Stimulated activated CD4-positive, alpha-beta T cell treated with anti-CD3 and anti-CD28 coated beads, Interleukin-2, amount 100 ng/mL, for 24 hours (primary cell): ENCODE data around the gene DEPDC5.

Experiments
- DNase-seq, 2 donors: peaks; one replicate each; pipeline ENCODE4 v3.0.0-alpha.2; 2020

DEPDC5 gene

DNA sequence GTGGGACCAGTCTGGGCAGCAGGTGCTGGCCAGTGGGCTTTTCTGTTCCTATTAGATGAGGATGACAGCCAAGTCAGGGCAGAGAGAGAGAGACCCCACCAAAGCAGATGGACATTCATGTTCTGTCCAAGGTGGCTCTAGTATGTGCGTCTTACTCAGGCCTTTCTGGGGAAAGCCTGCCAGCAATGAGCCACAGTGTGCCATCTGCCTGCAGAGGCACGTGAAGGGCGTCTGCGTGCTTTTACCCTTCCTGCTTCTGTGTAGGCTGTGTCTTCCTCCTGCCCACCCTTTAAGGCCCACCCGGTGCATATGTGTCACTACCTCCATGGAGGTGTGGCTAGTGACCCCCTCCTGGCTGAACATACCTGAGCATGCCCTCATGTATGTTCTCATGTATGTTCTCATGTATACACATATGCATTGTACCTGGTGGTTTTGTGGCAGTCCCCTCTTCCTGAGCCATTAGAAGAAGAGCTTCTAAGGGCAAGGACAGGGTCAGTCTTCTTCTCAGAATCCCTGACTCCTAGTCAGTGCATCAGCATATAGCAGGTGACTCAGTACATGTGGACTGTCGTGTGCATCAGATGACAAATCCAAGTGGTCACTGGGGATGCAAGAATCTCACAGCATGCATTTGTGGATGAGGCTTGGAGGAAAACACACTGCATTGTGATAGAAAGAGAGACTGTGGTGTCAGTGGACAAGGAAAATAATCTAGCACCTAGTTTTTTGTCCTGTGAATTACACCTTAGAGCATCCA is 100.1 kb downstream of the DEPDC5 start:
- no peak for DNase-seq

DNA sequence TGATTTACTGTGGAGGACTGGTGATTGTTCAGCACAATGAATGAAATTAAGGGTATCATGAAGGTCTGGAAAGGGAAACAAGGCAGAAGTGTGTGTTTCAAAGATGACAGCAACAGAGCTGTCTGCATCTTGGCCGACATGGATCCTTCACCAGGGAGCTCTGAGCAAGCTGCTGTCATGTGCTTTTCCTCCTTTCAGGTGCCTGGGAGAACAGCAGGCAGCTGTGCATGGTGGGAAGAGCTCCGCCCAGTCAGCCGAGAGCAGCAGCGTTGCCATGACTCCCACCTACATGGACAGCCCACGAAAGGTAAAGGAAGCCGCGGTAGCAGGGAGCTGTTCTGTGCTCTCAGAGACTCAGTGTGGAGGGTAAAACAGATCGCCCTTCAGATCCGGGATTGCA is 103.4 kb downstream of the DEPDC5 start:
- no peak for DNase-seq

DNA sequence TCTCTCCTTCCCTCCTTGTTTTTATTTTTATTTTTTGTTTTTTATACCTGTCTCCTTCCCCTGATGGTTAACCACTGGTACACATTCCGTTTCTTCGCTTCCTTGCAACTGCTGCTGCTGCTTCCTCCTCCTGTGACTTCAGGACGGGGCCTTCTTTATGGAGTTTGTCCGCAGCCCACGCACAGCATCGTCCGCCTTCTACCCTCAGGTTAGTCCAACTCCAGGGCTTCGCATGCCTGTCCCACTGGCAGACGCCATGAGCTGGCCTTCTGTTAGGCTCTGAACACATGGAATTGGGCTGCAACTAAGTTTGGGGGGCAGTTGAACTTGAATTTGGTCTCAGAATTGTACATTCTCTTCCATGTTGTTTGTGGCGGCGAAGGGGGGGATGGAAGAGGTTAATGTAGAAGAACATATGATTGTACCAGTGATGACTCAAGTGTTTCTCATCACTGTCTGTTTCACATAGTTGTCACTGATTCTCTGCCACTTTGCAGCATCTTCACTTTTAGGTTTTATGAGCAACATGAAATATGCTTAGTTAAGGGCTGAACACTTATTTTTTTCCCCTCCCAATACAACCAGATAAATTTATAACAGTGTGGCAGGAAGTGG is 107.5 kb downstream of the DEPDC5 start:
- peak; percentile 18 to 25 for DNase-seq

DNA sequence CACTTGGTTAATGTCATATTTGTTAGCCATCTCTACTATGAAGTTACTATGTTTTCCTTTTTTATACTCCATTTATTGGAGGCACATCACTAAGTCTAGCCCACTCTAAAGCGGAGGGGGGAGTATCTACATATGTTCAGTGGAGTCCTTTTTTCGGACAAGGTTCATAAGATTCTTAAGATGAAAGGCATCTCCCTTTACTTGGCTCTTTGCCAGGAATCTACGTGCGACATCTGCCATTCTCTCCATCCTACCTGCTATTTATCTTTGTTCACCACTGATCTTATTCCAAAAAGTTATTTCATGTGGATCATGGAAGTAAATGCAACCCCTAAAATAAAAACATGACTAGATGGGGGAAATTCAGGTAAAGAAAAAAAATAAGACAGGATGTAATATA is 113.1 kb downstream of the DEPDC5 start:
- no peak for DNase-seq

DNA sequence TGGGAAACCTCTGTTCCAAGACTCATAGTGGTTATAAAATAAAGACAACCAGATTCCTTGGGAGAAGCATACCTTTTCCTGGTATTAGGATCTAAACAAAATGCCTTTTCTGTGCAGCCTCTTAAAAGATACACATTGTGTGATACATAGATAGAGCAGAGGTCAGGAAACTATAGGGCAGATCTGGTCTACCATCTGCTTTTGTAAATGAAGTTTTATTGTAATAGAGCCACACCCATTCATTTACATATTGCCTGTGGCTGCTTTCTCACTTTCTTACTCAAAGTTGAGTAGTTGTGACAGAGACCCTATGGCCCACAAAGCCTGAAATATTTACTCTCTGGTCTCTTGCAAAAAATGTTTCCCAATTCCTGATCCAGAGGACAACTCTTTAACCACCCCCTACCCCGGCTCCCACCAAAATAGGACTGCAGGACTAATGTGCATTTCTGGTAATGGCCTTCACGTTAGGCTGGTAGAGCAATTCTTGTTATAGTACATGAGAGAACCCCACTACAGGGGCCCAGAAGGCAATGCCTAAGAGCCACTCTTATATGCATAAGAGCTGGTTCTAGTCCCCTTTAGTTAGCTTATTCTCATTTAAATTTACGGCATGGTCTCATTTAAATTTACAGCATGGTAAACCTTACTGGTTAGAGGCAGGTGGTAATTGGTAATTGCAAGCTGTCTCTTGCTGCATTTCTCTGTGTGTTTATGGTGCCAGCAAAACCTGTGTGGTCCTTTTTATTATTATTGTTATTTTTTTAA is 113.8 kb downstream of the DEPDC5 start:
- DNase-seq = no peak

DNA sequence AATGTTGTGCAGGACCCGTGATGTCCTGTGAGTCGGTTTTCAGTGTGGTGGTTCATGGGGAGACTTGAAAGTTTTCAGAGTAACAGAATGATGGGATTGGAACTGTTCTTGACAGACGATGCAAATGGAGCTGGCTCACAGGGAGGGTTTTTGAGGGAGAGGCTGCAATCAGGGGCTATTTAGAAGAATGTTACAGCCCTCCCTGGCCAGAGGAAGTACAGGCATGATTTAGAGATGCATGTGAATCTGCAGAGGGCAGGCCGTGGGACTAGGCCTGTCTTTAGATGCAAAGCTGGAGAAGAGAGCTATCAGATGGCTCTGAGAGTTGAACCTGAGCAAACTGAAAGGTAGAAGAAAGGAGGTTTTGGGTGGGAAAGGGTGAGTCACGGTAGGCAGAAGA is 115.9 kb downstream of the DEPDC5 start:
- no peak for DNase-seq

DNA sequence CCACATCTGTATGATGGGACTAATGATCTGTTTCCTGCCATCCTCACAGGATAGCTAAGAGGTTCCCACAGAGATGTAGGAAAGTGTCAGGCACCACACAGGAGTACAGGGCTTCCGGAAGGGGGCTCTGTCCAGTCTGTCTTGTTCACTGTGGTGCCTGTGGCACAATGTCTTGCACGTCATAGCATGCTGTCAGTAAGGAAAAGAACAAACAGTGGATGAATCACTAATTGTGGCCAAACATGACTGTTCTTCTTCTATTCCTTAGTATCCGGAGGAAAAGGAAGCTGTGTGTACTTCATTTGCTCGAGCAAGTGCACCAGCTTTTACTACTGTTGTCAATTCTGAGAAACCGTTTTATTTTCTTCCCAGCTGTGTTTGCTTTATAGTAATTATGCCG is 117.1 kb downstream of the DEPDC5 start:
- DNase-seq = no peak

DNA sequence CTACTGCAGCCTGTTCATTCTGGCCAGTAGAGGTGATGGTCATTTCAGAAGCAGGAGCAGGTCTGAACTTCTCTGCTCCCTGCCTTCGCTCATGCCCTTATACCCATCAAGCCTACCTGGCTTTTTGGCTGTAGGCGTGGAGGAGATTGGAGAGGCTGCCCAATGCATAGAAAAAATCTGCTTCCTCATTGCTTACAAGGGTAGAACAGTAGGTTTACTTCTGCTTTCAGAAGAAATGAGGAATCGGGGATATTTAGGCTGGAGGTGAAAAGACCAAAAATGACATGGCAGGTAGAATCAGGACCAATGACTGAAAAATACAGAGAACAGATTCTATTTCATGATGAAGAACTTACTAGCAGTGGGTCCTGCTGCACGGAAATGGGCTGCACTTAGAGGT is 117.7 kb downstream of the DEPDC5 start:
- no peak for DNase-seq

DNA sequence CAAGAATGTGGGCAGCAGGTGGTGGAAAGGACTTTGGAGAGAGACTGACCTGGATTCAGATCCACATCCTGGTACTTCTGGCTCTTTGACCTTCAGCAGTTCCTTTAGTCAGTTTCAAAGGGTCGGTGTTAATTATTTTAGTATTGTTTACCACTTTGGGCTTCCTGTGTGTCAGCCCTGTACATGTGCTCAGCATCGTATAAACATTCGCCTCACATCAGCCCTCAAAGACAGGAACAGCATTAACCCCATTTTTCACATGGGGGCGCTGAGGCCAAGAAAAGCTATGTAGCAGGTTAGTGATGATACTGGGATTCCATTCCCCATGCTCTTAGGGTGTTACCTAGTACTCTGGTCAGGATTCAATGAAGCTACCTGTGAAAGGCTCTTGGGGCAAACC is 118.4 kb downstream of the DEPDC5 start:
- DNase-seq = no peak

DNA sequence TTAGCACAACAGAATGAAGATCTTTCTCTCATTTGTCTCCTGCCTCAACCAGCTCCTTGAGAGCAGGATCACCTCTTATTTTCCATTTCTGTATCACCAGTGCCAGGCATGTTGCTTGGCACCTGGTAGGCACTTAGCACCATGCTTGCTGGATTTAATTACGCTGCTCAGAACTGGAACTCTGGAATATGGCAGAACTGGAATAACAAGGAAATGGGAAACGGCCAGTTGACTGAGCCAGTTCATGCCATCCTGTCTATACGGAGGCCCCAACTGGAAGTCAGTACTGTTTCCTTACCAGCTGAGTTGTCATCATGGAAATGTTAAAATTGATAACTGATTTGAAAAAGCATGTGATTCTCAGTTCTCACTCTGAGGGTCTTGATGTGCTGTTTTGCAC is 121.0 kb downstream of the DEPDC5 start:
- no peak for DNase-seq

DNA sequence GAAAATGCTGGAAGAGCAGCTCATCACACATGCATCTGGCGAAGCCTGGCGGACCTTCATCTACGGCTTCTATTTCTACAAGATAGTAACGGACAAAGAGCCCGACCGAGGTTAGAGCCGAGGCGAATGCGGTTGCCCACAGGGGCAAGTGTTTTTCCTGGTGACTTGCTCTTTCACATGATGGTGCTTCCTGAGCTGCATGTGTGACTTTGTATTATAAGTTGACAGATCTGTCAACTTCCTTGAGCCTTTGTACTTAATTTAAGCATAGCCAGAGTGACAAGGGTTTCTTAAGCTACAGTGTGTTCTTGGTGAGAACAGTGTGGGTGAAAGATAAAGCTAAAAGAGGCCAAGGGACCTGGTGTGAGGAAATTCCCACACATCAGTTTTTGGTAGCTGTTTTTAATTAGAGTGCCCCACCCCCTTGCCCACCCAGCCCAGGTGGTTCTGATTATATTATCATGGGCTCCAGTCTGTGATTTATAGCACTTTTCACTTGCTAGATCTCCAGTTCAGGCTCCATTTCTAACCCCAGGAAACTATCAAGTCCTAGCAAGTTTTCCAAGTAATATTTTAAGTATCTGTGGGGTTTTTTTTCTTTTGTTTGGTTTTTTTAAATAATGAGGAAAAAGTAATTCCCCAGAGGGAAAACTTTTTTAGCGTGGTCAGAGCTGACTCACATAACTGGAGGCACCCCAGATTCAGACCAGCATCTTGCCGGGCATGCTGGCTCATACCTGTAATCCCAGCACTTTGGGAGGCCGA is 122.5 kb downstream of the DEPDC5 start:
- DNase-seq = no peak

DNA sequence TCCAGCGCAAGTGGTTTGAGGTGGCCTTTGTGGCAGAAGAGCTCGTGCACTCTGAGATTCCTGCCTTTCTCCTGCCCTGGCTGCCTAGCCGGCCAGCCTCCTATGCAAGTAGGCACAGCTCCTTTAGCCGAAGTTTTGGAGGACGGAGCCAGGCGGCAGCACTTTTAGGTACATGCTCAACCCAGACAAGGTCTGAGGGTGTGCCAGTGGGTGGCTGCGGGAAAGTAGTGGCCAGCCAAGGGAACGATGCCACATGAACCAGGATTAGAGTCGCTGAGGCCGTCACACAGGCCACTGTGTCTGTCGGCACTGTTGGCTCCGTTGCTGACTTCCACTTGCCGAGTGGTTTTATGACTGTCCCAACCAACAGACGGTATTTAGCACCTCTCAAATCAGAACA is 125.8 kb downstream of the DEPDC5 start:
- no peak for DNase-seq

DNA sequence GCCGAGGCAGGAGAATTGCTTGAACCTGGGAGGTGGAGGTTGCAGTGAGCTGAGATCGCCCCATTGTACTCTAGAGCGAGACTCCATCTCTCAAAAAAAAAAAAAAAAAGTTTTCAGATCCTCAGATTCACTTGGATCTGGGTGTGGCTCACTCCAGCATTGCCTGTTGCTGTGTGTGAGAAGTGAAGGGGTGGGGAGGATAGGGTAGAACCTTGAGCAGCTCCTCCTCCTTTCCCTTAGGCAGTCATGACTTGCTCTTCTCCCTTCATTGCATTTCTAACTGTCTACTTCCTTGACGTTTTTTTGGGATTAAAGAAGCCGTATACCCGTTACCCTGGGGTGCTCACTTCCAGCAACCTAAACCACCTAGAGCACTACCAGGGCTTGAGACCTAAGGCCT is 127.4 kb downstream of the DEPDC5 start:
- no peak for DNase-seq

DNA sequence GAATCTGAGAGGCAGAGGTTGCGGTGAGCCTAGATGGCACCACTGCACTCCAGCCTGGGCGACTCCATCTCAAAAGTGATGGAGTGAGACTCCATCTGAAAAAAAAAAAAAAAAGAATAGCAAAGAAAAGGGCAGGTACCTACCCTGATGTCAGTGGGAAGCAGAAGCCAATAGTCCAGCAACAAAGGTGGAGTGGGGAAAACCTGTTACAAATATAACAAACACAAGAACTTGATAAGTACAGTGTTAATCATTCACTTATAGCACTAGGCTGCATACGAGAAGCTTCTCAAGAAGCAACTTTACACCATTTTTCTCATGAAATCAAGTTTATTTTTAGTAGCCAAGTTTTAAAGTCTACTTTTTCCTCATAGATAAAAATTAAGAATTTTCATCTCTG is 128.0 kb downstream of the DEPDC5 start:
- DNase-seq = no peak

DNA sequence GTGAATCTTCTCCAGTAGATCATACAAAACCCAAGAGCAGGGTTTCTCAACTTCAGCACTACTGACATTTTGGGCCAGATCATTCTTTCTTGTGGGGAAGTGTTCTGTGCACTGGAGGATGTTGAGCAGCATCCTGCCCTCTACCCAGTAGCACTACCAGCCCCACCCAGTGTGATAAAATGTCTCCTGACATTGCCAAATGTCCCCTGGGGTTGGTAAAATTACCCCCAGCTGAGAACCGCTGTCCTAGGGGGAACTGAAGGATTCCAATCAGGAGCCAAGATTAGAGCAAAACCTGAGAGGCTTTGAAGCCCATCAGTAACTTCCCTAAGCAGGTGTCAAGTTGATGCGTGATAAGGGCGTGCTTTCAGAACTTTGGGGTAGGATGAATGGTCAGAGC is 129.2 kb downstream of the DEPDC5 start:
- DNase-seq = no peak

DNA sequence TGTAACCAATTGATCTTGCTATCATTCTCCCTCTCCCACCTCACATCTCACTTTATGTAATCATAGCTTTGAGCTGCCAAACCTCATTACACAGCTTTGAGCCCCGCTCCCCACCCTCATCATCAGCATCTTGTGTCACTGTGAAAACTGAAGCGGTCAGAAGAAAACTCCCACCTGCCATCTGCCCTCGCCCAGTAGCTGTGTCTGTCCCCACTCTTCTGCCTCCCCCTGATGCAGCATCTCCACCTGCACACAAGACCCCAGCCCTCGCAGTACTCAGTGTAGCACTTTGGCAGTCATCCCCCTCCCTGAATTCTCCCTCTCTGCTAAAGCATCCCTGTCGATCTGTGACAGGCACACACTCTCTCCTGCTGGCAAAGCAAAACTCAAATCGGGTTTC is 130.2 kb downstream of the DEPDC5 start:
- DNase-seq = no peak

DNA sequence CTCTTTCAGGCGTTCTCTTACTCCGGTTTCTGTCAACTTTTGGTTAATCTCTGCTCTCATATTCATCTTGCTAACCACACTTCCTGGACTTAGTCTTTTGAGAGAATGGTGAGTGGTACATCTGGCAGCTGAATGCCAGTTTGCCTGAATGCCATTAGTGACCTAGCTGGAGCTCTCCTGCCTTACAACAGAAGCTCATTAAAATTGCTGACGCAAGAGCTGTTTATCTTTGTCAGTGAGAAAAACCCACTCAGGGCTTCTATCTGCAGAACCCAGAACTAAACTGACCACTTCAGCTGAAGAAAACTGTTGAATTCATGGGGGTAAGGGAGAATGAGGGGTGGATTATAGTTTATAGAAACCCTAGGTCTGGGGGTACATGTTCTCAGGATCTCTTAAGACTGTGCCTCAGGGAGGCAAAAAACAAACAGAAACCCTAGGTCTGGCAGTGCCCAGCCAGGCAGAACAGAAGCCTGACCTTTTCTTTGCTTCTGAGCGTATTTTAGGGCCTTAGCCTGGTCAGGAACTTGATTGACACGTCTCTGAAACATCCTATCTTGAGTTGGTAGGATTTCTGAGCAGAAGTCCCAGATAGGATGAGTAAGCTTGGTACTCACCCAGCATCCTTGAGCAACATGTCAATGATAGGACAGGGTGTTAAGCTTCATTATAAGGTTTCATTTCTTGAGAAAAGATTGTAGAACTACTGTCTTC is 137.7 kb downstream of the DEPDC5 start:
- DNase-seq = no peak

DNA sequence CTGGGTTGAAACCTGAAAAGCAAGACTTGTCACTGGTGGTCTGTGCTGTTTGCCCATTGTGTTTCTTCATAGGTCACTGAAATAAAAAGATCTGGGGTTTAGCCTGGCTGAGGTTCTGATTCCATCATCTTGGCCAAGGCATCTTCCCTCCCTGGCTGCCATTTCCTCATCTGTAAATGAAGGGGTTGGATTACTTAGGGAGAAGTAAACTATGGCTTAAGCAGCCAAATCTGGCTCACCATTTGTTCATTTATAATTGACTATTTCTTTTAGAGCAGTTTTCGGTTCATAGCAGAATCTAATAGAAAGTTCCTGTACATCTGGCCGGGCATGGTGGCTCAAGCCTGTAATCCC is 138.2 kb downstream of the DEPDC5 start:
- DNase-seq = no peak

DNA sequence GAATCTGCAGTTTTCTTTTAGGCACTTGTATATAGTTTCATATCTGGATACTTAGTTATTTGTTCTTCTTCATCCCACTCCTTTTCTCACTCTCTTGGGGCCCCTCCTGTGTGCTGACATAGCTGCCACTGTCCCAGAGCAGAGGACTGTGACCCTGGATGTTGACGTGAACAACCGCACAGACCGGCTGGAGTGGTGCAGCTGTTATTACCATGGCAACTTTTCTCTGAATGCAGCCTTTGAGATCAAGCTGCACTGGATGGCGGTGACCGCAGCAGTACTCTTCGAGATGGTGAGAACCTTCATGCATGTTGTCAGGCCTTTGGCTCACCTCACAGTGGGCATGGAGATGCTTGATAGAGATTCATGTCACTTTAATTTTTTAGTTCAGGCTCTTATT is 139.6 kb downstream of the DEPDC5 start:
- DNase-seq = no peak

DNA sequence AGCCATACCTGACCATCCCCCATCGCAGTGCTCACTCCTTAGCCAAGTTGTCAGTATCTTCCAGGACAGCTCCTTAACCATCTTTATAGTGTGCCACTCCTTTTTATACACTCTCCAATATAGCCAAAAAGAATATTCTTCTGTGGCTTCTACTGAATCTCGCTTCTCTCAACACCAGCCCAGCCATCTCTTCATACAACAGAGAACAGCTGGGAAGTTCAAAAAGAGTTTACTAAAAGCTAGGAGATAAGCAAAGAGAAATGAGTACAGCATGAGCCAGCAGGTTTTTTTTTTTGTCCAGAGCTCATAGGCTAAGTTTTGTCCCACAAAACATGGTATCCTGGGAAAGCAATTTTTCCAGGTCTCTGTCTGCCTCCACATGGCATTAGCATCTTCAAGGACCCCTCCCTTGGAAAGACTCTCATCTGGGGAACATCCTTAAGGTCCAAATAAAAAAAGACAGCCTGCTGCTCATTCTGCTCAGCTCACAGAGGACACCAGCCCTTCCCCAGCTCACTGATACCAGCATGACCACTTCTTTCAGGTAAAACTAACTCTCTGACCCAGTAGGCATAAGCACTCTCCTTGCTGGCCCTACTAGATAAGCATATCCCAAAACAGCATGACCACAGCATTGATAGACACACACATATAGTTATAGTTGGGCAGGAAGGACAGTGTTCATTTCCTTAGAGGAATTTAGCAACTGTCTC is 141.7 kb downstream of the DEPDC5 start:
- no peak for DNase-seq

DNA sequence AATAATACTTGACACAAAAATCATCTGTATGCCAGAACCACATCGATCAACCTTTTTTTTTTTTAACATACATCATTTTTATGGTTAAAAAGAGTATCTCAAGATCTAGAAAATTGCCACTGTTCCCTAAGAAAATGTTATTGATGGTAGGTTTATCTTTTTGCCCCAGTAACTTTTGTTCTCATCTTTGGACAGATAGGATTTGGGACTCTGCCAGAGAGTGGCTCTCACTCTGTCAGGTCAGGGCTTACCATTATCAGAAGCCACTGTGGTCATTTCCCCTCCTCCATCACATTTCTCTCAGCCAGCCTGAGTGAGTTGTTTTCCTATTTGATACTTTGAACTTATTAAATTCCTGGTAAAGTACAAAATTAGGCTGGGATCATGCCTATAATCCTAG is 142.7 kb downstream of the DEPDC5 start:
- DNase-seq = no peak
